HS-5 (cell line): ENCODE results near the gene USP10.

Experiments used
- DNase-seq: peaks from one replicate; pipeline ENCODE4 v3.0.0-alpha.2; 2012; ENCODE audit warnings: low read depth

Gene USP10

DNA sequence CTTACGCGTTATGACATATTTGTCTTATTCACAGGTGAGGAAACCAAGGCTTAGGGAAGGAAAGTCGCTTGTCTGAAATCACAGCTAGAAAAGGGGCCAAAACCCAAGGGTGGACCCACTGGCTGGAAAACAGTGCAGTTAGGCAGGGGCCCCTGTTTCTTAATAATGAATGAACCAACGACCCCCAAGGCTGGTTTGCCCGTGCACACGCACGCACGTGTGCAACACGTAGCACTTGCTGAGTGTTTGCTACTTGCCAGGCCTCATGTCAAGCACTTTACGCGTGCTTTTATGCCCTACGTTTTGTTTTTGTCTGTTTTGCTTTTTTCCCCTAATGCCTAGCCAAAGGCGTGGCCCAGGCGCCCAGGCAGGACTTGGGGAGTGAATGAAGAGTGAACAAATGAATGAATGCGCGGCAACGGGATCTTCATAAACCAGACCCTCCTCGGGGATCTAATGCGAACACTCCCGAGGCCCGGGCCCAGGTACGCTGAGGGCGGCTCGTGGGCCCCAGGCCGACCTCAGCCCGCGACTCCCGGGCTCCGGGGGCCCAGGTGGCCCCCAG, 571 bp upstream of the USP10 start:
- DNase-seq, result no peak

DNA sequence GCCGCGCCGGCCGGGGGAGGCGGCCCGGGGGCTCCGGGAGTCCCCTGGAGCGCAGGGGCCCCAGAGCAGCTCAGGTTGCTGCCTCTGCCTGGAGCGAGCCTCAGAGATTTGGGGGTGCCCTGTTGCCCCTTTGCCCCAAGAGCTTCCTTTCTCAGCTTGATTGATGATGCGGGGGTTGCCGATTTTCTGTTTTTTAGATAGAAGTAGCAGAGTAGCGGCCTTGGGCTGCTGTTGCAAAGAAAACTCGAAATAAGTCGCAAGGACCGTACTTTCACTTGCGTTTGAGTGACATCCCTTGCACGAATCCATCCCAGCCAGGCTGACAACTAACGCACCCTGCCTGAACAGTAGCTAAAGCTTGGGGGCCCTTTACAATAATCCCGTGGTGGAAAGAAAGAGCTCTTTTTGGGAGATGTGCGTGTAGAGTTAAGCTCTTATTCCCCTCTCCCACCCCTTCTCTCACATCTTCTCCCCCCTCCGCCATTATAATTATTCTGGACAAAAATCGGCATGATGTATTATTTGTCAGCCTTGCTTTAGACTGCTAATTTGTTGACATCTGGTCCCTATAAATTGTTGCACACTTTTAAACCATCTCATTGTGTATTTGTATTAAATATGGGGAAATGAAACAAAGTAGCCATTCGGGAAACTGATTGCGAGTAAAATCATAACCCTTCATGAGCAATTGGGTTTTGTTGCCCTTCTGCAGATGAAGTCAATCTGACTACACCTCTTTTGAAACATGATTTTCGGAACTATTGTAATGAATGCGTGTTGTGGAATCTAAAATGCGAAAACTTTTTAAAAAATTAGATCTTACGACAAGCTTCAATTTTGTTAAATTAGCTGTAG, 873 bp downstream of the USP10 start:
- no peak for DNase-seq

DNA sequence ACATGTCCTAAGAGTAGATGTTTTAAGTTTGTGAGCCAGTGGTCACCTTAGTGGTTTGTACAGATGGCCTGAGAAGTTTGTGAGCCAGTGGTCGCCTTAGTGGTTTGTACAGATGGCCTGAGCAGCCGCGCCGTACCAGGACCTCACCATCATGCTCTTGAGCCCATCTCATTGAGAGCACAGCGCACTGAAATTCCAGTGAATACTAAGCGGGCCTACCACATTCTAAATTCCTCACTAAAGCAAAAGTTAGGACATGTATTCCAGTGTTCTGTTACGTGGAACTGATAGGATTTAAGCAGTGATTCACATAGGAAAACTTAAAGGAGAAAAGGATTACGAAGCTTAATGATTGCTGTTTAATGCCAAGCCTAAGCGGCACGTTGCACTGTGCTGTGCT, 3.9 kb downstream of the USP10 start:
- no peak for DNase-seq

DNA sequence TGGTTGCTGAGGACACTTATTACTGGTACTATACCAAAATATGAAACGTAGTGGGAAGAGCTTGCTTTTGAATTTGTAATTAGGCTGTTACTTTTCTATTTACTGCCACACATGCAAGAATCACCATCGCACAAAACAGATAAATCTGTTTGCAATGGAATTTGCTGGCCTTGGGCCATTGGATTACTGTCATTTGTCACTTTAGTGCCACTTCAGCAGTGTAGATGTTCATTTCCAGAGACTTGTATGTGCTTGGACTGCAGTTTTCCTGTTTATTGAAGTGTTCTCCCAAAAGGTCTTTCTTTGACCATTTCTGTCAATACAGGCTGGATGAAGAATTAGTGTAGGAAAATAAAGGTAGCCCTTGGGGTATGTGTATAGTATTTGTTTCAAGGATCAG, 4.5 kb downstream of the USP10 start:
- DNase-seq, result no peak

DNA sequence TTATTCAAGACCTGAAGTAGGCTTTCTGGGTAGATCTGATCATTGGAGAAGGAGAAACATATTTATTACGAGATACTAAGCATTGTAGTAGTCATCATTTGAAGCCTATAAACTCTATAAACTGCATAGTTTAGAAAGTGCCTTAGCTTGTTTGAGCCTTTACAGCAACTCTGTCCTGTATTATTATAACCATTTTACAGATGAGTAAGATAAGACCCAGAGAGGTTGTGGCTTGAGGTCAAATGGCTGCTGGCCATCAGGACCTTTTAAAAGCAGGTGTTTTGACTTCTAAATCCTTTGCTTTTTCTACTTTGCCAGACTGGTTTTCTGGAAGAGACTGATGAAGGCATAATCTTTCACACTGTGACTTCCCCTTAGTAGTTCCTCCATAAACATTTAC, 7.1 kb downstream of the USP10 start:
- no peak for DNase-seq

DNA sequence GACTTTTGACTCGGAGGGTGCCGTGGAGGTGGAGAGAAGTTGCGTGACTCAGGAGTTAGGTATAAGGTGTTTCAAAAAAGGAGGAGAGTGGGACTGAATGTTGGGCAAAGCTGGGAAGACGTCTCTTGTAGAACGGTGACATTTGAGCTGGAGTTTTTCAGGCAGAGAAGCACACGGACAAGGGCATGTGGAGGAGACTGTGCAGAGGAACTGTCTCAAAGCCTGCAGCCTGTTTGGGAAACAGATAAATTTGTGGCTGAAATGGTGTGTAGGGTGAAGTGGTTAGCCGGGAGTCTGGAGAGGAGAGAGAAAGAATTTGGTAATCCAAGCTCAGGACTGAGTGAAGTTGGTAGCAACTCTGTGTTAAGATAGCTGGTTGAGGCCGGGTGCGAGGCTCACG, 9.8 kb downstream of the USP10 start:
- no peak for DNase-seq

DNA sequence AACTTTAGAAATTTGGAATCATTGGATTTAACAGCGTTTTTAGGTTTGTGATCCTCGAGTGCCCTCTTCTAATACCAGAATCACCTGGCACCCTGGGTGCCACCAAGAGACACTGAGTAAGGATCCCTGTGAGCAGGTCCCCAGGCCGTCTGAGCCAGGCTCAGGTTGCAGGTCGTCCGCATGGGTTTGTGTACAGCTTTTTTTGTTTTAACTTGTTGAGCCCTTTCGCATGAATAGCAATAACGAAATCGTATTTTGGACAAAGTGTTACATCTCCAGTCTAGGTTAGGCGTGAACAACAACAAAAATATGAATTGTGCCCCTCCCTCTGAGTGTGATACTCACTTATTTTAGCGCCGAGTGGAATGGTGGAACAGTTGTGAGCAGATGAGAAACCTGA, 10.9 kb downstream of the USP10 start:
- DNase-seq, result no peak

DNA sequence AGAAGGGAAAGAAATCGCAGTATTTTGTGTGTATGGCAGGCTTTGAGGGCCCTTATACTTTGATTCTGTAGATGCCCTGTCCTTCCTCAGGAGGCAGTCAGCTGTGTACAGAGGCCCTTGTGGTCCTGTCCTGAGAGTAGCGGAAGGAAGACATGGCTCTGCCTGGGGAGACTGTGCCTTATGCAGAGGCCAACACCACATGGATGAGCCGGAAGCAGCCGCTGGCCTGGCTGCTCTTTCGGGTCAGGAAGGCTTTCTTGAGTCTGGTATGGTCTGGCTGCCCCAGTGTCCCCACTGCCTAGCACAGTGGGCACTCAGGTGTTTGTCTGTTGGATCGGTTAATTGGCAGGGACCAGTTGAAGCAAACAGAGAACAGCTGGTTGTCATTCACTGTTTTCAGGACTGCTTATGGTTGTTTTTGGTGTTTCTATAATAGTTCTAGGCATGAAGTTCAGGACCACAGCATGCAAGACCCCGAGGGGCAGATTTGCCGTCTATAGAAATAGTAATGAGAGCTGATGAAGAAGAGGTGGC, 12.4 kb downstream of the USP10 start:
- no peak for DNase-seq

- DNase-seq, result no peak
Measured at GRCh38 chr16:84712801-84713775, 13.3 kb downstream of the USP10 start.

GRCh38 chr16:84714028-84714427, 14.2 kb downstream of the USP10 start:
- no peak for DNase-seq

GRCh38 chr16:84715424-84715823, 15.6 kb downstream of the USP10 start:
- no peak for DNase-seq

GRCh38 chr16:84715854-84716253, 16.1 kb downstream of the USP10 start:
- no peak for DNase-seq

DNA sequence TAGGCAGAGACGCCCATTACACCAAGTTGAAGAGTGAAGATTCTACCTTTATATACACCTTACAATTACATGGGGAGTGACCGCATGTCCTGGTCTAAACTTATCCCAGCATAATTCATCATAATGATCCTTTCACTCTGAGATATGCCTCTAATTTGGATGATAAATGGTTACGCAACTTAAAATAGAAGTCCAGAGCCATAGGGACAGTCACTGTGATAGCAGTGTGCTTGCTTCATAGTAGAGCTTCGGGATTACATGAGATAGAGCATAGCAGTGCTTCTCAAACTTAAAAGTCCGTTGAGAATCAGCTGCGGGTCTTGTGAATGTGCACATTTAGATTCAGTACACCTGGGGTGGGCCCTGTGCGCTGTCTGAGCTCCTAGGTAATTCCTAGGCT, 16.9 kb downstream of the USP10 start:
- no peak for DNase-seq

- no peak for DNase-seq
Measured at GRCh38 chr16:84717484-84717883, 17.7 kb downstream of the USP10 start.

DNA sequence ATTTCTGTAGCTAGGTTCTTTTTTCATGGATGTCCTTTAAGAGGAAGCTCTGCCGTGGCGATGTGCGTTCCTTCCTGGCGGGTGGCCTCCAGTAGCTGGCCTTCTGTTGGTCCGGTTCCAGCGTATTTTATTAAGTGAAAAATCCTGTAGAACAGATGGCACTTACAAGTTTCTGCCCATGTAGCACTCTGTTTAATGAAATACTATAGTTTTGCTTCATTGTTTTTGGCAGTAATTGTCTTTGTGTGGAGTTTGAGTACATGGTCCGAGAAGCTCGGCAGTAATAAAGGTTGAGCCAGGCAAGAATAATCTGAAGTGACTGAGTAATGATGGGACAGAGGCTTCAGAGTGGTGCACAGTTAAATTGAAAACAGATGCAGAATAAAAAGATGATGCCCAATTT, 20.4 kb downstream of the USP10 start:
- DNase-seq, result no peak

- DNase-seq, result no peak
Measured at GRCh38 chr16:84722068-84722467, 22.3 kb downstream of the USP10 start.

- DNase-seq, result no peak
Measured at GRCh38 chr16:84723906-84724305, 24.1 kb downstream of the USP10 start.

DNA sequence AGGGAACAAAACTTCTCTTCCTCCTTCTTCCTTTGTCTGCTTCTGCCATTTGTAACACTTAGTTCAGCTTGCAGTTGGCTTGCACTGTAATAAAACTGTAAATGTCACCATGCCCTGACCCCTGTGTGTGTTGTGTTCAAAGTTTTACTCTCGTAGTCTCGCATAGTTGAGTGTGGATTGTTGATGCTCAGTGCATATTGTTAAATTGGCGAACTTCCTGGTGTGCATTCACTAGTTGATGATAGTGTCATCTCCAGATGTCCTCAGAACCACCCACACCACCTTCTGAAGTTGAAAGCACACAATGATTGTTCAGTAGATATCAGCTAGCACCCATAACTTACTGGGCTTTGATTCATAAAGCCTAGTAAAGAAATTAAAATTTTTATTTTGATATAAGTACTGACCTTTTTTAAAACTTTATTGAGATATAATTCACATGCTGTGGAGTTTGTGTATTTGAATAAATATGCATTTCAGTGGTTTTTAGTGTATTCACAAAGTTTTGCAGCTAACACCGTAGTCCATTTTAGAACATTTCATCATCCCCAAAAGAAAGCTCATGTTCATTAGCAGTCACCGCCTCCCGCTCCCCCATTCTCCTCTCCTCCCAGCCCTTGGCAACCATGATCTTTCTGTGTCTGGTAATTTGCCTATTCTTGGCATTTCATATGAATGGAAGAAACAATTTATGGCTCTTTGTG, 25.0 kb downstream of the USP10 start:
- no peak for DNase-seq

- DNase-seq, result no peak
Measured at GRCh38 chr16:84725481-84726078, 25.8 kb downstream of the USP10 start.

DNA sequence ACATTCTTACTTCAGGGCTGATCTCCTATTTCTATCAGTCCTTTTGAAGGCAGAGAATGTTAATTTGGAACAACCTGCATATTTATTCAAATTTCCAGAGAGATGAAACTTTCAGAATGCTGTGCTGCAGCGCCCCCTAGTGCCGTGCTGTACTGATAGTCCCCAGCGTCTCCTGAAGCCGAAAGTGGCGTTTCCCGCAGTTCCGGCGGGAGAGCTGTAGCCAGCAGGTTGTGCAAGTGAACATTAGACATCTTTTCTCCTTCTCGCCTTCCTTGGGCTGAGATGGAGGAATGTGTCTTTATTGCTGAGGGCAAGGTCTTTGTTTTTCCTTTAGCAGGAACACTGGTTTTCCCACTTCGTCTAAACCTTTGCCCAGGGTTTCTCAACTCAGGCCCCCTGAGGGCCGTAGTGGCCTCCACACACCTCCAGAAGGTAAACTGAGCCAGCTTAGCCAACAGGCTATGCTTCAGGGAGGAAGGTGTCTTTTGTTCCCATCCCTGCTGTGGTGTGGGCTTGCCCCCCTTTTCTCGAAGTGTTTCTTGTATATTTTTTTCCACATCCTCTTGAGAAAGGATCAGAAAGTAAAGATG, 26.4 kb downstream of the USP10 start:
- no peak for DNase-seq
